HL-60 (cell line): ENCODE data around the gene MYL6B.

Experiments used
- GABPA ChIP-seq: IDR thresholded peaks from 2 replicates; pipeline ENCODE4 v1.6.1; 2012; ENCODE audit warnings: low read depth
- POLR2AphosphoS5 ChIP-seq: IDR thresholded peaks from 2 replicates; pipeline ENCODE4 v1.6.1; 2012; ENCODE audit warnings: low read depth
- SPI1 ChIP-seq: IDR thresholded peaks from 2 replicates; pipeline ENCODE4 v1.6.1; 2012; ENCODE audit warnings: low read depth, mild to moderate bottlenecking, borderline replicate concordance
- TF ChIP-seq, protein P1 (sequence below): IDR thresholded peaks from one replicate; pipeline ENCODE4 v1.5.1; 2011; ENCODE audit warnings: low read length, control low read depth, inconsistent platforms; ENCODE audit not compliant: insufficient read depth
- TF ChIP-seq, protein P2 (sequence below): IDR thresholded peaks from 2 replicates; pipeline ENCODE4 v1.6.1; 2012; ENCODE audit warnings: low read depth; ENCODE audit not compliant: insufficient replicate concordance

DNA sequence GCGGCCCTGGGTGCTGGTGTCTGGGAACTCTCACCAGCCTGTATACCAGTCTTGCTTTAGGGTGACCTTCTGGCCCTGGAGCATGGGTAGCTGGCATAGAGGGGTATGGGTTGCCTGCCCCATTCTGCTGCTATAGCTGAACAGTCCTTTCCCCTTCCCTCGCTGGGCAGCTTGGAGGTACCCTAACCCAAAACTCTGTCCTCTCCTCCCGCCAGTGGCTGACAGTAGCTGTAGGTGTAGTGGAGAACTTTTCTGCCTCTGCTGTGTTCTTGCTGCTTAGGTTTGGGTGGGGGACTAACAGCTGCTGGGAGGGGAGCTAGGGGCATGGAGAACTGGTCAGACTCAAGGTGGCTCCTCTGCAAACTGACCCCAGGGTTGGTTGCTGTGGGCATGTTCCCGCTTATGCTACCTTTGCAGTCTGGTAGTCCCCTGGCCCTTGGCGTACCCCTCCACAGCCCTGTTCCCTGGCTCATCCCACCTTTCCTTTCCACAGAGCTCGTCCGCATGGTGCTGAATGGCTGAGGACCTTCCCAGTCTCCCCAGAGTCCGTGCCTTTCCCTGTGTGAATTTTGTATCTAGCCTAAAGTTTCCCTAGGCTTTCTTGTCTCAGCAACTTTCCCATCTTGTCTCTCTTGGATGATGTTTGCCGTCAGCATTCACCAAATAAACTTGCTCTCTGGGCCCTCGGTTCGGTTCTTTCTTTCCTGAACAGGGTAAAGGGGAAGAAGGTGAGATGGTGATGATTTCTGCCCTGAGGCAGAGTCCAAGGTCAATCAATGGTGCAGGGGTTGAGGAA, 8.7 kb downstream of the MYL6B start:
- TF ChIP-seq POLR2AphosphoS5 (no peak; the same call in 1 of the 2 replicates), GABPA (no peak), SPI1 (no peak)
- TF ChIP-seq, protein P1, sequence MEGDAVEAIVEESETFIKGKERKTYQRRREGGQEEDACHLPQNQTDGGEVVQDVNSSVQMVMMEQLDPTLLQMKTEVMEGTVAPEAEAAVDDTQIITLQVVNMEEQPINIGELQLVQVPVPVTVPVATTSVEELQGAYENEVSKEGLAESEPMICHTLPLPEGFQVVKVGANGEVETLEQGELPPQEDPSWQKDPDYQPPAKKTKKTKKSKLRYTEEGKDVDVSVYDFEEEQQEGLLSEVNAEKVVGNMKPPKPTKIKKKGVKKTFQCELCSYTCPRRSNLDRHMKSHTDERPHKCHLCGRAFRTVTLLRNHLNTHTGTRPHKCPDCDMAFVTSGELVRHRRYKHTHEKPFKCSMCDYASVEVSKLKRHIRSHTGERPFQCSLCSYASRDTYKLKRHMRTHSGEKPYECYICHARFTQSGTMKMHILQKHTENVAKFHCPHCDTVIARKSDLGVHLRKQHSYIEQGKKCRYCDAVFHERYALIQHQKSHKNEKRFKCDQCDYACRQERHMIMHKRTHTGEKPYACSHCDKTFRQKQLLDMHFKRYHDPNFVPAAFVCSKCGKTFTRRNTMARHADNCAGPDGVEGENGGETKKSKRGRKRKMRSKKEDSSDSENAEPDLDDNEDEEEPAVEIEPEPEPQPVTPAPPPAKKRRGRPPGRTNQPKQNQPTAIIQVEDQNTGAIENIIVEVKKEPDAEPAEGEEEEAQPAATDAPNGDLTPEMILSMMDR, result no peak
- TF ChIP-seq, protein P2, sequence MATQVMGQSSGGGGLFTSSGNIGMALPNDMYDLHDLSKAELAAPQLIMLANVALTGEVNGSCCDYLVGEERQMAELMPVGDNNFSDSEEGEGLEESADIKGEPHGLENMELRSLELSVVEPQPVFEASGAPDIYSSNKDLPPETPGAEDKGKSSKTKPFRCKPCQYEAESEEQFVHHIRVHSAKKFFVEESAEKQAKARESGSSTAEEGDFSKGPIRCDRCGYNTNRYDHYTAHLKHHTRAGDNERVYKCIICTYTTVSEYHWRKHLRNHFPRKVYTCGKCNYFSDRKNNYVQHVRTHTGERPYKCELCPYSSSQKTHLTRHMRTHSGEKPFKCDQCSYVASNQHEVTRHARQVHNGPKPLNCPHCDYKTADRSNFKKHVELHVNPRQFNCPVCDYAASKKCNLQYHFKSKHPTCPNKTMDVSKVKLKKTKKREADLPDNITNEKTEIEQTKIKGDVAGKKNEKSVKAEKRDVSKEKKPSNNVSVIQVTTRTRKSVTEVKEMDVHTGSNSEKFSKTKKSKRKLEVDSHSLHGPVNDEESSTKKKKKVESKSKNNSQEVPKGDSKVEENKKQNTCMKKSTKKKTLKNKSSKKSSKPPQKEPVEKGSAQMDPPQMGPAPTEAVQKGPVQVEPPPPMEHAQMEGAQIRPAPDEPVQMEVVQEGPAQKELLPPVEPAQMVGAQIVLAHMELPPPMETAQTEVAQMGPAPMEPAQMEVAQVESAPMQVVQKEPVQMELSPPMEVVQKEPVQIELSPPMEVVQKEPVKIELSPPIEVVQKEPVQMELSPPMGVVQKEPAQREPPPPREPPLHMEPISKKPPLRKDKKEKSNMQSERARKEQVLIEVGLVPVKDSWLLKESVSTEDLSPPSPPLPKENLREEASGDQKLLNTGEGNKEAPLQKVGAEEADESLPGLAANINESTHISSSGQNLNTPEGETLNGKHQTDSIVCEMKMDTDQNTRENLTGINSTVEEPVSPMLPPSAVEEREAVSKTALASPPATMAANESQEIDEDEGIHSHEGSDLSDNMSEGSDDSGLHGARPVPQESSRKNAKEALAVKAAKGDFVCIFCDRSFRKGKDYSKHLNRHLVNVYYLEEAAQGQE, result no peak
